Keratinocyte (primary cell): Measurements from ENCODE around the gene PRKCZ.

ENCODE experiments used
- CTCF ChIP-seq, 3 experiments: IDR thresholded peaks in 1 of 3; conservative IDR thresholded peaks in 1 of 3; optimal IDR thresholded peaks in 1 of 3; 2 replicates in 2 of 3; 3 replicates in 1 of 3; pipeline versions ENCODE3 to v1.5.1; 2011; ENCODE audit warnings: low read length in 3 of 3, mild to moderate bottlenecking in 3 of 3, moderate library complexity in 2 of 3, control low read depth in 1 of 3, inconsistent platforms in 1 of 3; ENCODE audit not compliant: insufficient read depth in 2 of 3; ENCODE audit errors: extremely low read depth in 1 of 3
- EZH2 ChIP-seq: IDR thresholded peaks from one replicate; pipeline ENCODE4 v1.6.1; 2012; ENCODE audit warnings: inconsistent platforms, mild to moderate bottlenecking, low read length, moderate library complexity

DNA sequence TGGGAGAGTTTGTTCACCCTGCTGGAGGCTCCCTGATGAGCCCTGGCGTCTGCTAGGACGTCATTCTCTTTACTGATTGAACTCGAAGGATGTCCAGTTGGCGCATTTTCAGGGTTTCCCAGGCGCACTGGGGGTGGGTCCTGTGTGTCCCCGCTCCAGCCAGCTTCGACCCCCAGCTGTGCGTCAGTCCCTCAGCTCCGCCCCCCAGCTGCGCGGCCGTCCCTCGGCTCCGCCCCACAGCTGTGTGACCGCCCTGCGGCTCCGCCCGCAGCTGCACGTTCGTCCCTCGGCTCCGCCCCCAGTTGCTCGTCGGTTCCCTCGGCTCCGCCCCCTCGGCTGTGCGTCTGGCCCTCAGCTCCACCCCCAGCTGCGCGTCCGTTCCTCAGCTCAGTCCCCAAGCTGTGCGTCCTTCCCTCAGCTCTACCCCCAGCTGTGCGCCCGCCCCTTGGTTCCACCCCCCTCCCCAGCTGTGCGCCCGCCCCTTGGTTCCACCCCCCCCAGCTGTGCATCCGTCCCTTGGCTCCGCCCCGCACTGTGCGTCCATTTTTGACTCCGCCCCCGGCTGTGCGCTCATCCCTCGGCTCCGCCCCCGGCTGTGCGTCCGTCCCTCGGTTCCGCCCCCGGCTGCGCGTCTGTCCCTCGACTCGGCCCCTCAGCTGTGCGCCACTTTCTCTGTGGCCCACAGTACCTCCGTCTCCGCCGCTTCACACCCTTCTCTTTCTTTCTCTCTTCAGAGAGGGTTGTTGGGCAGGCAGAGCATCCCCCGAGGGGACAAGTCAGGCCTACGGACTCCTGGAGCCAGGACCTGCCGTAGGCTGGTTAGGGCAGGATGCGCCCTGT, 83.0 kb downstream of the PRKCZ start:
- TF ChIP-seq CTCF (optimal IDR thresholded peaks at IDR 0.05 in 1 of 3, IDR thresholded peaks at IDR 0.05 in 1 of 3, conservative IDR thresholded peaks at IDR 0.05 in 1 of 3; ENCODE audit: extremely low read depth in 1 of 3, insufficient read depth in 2 of 3, low read length in 3 of 3) (no peak), EZH2 (no peak)
